Type B pancreatic cell (in vitro differentiated cells): ENCODE results near the gene MGAT5B. TPM values are rescaled to one million over a fixed set of nuclear protein-coding genes. Genes with fewer than 3 reads are reported as not detected.

ENCODE experiments used
- DNase-seq: peaks from one replicate; pipeline ENCODE4 v3.0.0; 2021; ENCODE audit warnings: mixed read lengths; ENCODE audit not compliant: unreplicated experiment; ENCODE audit errors: extremely low spot score
- H3K27ac Mint-ChIP-seq: 2 replicates; pipeline ENCODE4 v1.8.0; 2021; ENCODE audit warnings: mild to moderate bottlenecking, mixed read lengths
- H3K27me3 Mint-ChIP-seq: 2 replicates; pipeline ENCODE4 v1.8.0; 2021; ENCODE audit warnings: mixed read lengths
- H3K36me3 Mint-ChIP-seq: 2 replicates; pipeline ENCODE4 v1.8.0; 2021; ENCODE audit warnings: mixed read lengths
- H3K4me1 Mint-ChIP-seq: one replicate; pipeline ENCODE4 v1.8.0; 2021; ENCODE audit warnings: mixed read lengths; ENCODE audit not compliant: unreplicated experiment
- H3K4me3 Mint-ChIP-seq: 2 replicates; pipeline ENCODE4 v1.8.0; 2021; ENCODE audit warnings: mild to moderate bottlenecking, mixed read lengths
- H3K9me3 Mint-ChIP-seq: 2 replicates; pipeline ENCODE4 v1.8.0; 2021; ENCODE audit warnings: mixed read lengths
- CTCF ChIP-seq: fragments of 200-600 bp; sonication (generic); conservative IDR thresholded peaks from 2 replicates; pipeline ENCODE4 v1.5.0; 2021; ENCODE audit warnings: antibody characterized with exemption, mild to moderate bottlenecking
- total RNA-seq: library from RNA; stranded (reverse); gene quantifications from 2 replicates; pipeline ENCODE4 v1.2.1, GENCODE V29; 2021; ENCODE audit warnings: low replicate concordance

Gene MGAT5B
- total RNA-seq, 1 donor from 2014 or later, result 15.9 TPM

DNA sequence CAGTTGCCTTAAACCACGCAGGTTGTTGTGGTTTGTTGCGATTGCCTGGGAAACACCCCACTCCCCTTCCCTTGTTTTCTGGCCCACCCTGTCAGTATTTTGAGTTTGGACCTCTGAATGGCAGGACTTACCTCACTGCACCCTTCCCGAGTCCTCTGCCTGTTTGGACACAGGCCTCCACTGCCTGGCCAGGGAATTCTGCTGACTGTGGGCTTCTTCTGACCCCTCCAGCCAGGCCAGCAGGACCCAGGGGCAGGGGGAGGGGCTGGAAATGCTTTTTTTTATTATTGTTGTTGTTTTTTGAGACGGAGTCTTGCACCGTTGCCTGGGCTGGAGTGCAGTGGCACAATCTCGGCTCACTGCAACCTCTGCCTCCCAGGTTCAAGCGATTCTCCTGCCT, 4.2 kb upstream of the MGAT5B start:
- peaks cover 10% of the 10 kb centered on the region for H3K4me1 Mint-ChIP-seq
- no peak for DNase-seq
- no peak overlapping the region for H3K4me3 Mint-ChIP-seq
- no peaks in the 10 kb centered on the region for H3K9me3 Mint-ChIP-seq
- no peak for TF ChIP-seq CTCF
- H3K36me3 Mint-ChIP-seq, result no peaks in the 10 kb centered on the region
- no peak overlapping the region for H3K27ac Mint-ChIP-seq
- H3K27me3 Mint-ChIP-seq, result peaks cover 34% of the 10 kb centered on the region

GRCh38 chr17:76865174-76865573, 3.0 kb upstream of the MGAT5B start:
- no peaks in the 10 kb centered on the region for H3K9me3 Mint-ChIP-seq
- H3K4me3 Mint-ChIP-seq, result no peak overlapping the region

GRCh38 chr17:76866203-76866602, 2.0 kb upstream of the MGAT5B start:
- peaks cover 40% of the 10 kb centered on the region for H3K27me3 Mint-ChIP-seq
- H3K36me3 Mint-ChIP-seq, result no peaks in the 10 kb centered on the region
- no peak overlapping the region for H3K4me3 Mint-ChIP-seq
- no peak for DNase-seq
- H3K4me1 Mint-ChIP-seq, result peaks cover 10% of the 10 kb centered on the region
- no peak for TF ChIP-seq CTCF
- no peaks in the 10 kb centered on the region for H3K9me3 Mint-ChIP-seq
- H3K27ac Mint-ChIP-seq, result no peak overlapping the region

More at GRCh38 chr17:76865174-76865573, 3.0 kb upstream of the MGAT5B start:
- H3K4me1 Mint-ChIP-seq, result peaks cover 10% of the 10 kb centered on the region
- DNase-seq, result no peak
- H3K36me3 Mint-ChIP-seq, result no peaks in the 10 kb centered on the region
- H3K27ac Mint-ChIP-seq, result no peak overlapping the region
- H3K27me3 Mint-ChIP-seq, result peaks cover 31% of the 10 kb centered on the region
- no peak for TF ChIP-seq CTCF

DNA sequence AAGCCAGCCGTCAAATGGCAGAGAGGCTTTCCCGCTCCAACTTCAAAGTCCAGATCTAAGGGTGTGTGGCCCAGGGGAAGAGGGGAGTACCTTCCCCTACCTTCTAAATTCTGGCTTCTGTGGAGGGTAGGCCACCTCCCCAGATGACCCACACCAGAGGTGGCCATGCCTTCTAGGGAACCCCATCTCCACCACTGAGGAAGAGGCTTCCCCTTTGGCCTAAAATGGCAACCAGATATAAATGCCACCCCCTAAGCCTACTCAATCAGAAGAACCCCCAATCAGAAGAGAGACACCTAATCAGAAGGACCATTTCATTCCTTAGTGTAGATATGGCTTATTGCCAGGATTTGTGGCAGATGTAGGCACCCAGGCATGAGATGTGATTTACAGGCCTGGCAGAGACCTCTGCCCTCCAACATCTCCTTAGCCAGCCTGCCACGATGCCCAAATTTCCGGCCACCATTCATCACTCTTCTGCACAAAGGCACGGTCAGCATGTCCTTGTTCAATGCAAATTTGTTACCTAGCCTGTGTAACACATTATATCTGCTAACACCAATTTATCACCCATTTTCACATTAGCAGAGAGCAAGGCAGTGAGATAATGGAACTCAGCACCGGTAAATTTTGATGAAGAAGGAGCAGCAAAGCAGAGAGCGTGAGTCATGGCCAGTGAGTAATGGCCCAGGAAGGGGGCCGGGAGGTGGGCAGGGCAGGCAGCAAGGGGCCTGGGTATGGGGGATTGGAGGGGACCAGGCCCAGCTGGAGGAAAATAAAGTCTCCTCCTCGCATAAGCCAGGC, 1.2 kb upstream of the MGAT5B start:
- no peak overlapping the region for H3K27ac Mint-ChIP-seq
- no peaks in the 10 kb centered on the region for H3K36me3 Mint-ChIP-seq
- peaks cover 10% of the 10 kb centered on the region for H3K4me1 Mint-ChIP-seq
- H3K27me3 Mint-ChIP-seq, result peaks cover 41% of the 10 kb centered on the region
- H3K9me3 Mint-ChIP-seq, result no peaks in the 10 kb centered on the region
- no peak for TF ChIP-seq CTCF
- H3K4me3 Mint-ChIP-seq, result peak overlapping the region; percentile 94
- no peak for DNase-seq

DNA sequence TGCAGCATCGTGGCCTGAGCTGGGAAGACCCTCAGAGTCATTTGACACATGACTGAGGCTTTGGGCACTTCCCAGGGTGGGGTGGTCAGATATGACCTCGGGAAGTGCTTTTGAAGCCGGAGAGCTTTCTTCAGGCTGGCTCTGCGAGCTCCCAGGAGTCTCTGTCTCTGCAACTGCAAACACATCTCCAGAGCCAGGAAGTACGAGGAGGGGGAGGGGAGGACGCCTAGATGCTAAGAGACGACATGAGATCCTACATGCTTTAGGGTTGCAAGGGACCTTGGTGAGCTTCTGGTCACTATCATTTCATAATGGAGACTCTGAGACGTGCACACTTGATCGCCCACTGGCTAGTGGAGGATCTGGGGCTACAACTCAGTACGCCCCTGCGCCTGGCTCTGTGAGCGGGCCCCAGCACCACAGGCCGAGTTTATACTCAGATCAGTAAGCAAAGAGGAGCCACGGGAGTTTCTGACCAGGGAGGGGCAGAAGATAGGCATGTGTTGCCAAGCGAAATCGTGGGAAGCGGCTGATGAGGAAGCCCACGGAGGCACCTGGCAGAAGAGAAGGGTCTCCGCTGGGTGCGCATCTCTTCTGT, 527 bp upstream of the MGAT5B start:
- no peak for TF ChIP-seq CTCF
- no peak for DNase-seq
- Mint-ChIP-seq H3K27ac (peak overlapping the region; percentile 83), H3K4me1 (peaks cover 15% of the 10 kb centered on the region), H3K4me3 (peak overlapping the region; percentile 94), H3K9me3 (no peaks in the 10 kb centered on the region), H3K36me3 (no peaks in the 10 kb centered on the region), H3K27me3 (peaks cover 47% of the 10 kb centered on the region)
